HCT116 (cell line): ENCODE data around the gene JSRP1. TPM values are rescaled to one million over a fixed set of nuclear protein-coding genes. Genes with fewer than 3 reads are reported as not detected.

Experiments
- ATAC-seq: fragments of 200-7000 bp; cut with Tn5 transposase; 2 replicates; pipeline ENCODE4 v1.9.1; 2020; ENCODE audit warnings: mild to moderate bottlenecking, moderate library complexity
- BruUV-seq: library from RNA; stranded (reverse); fragments of 400-500 nt; replicated peaks from 2 replicates; lab custom pipeline; 2021; lab: Mats Ljungman, UMichigan
- CTCF ChIA-PET: fragments of 300-600 bp; sonication (Branson Sonifier 250); formaldehyde crosslinking; loops from one replicate; lab custom pipeline; 2021; ENCODE audit warnings: antibody characterized with exemption; lab: Charles Lee
- POLR2A ChIA-PET: fragments of 300-600, 350-600 bp; sonication (Branson Sonifier 250); formaldehyde crosslinking; loops from one replicate; lab custom pipeline; 2021; ENCODE audit warnings: antibody characterized with exemption; lab: Charles Lee
- RAD21 ChIA-PET, 2 experiments: fragments of 300-600 bp; sonication (Branson Sonifier 250); formaldehyde crosslinking; loops; one replicate each; lab custom pipeline; 2023; ENCODE audit warnings: low total read pairs in 2 of 2; ENCODE audit not compliant: uncharacterized antibody in 2 of 2, unreplicated experiment in 2 of 2, low non-redundant PET in 1 of 2; lab: Charles Lee
- DNase-seq: peaks from one replicate; pipeline ENCODE4 v3.0.0-alpha.2; 2010; ENCODE audit warnings: low read depth, low spot score
- H2AFZ ChIP-seq: fragments of 200-600 bp; shearing (Covaris generic), sonication (generic); 2 replicates; pipeline ENCODE4 v1.6.1; 2017; ENCODE audit warnings: low read depth, mixed run types, mixed read lengths, antibody characterized with exemption, low read length; ENCODE audit not compliant: poor library complexity, severe bottlenecking
- H3K27ac ChIP-seq: 2 replicates; pipeline ENCODE4 v1.5.1; 2012; ENCODE audit warnings: low read depth, low read length
- H3K27me3 ChIP-seq: fragments of 200-600 bp; sonication (generic); 2 replicates; pipeline ENCODE4 v1.6.1; 2016; ENCODE audit warnings: mixed run types, low read length, mixed read lengths; ENCODE audit not compliant: insufficient read depth
- H3K36me3 ChIP-seq, 2 experiments: fragments of 200-500 bp in 1 of 2; fragments of 200-600 bp in 1 of 2; sonication (Bioruptor generic) in 1 of 2; sonication (generic) in 1 of 2; 2 replicates each; pipeline versions ENCODE4 v1.5.1 to v1.6.1; 2014 to 2016; ENCODE audit warnings: low read length in 2 of 2, inconsistent platforms in 1 of 2, mixed read lengths in 1 of 2, mixed run types in 1 of 2; ENCODE audit not compliant: insufficient read depth in 2 of 2, control insufficient read depth in 1 of 2
- H3K4me1 ChIP-seq, 2 experiments: fragments of 200-600 bp in 1 of 2; sonication (generic) in 1 of 2; 2 replicates each; pipeline versions ENCODE4 v1.5.1 to v1.6.1; 2012 to 2017; ENCODE audit warnings: low read length in 2 of 2, inconsistent platforms in 1 of 2, mild to moderate bottlenecking in 1 of 2, mixed read lengths in 1 of 2, mixed run types in 1 of 2, moderate library complexity in 1 of 2; ENCODE audit not compliant: insufficient read depth in 2 of 2, control insufficient read depth in 1 of 2
- H3K4me2 ChIP-seq: fragments of 200-600 bp; sonication (generic); 2 replicates; pipeline ENCODE4 v1.6.1; 2017; ENCODE audit warnings: mixed run types, low read length, mixed read lengths
- H3K4me3 ChIP-seq, 2 experiments: fragments of 200-600 bp in 1 of 2; sonication (generic) in 1 of 2; replicated peaks in 1 of 2; 2 replicates each; pipeline ENCODE4 v1.5.1; 2011 to 2016; ENCODE audit warnings: low read length in 2 of 2, control low read depth in 1 of 2, low read depth in 1 of 2, mild to moderate bottlenecking in 1 of 2, mixed read lengths in 1 of 2, mixed run types in 1 of 2
- H3K79me2 ChIP-seq: fragments of 200-600 bp; sonication (generic); 2 replicates; pipeline ENCODE4 v1.6.1; 2017; ENCODE audit warnings: mild to moderate bottlenecking, mixed run types, low read length, moderate library complexity, mixed read lengths; ENCODE audit not compliant: insufficient read depth
- H3K9ac ChIP-seq: fragments of 200-600 bp; sonication (generic); 2 replicates; pipeline ENCODE4 v1.6.1; 2016; ENCODE audit warnings: low read length, mixed read lengths
- H3K9me2 ChIP-seq: fragments of 200-600 bp; sonication (generic), shearing (Covaris generic); 2 replicates; pipeline ENCODE4 v1.6.1; 2017; ENCODE audit warnings: mixed run types, mild to moderate bottlenecking, moderate library complexity; ENCODE audit not compliant: insufficient read depth
- H3K9me3 ChIP-seq, 2 experiments: fragments of 200-500 bp in 1 of 2; fragments of 200-600 bp in 1 of 2; sonication (Bioruptor generic) in 1 of 2; sonication (generic) in 1 of 2; 2 replicates each; pipeline ENCODE4 v1.6.1; 2014 to 2017; ENCODE audit warnings: low read length in 2 of 2, mixed read lengths in 2 of 2, inconsistent platforms in 1 of 2, low read depth in 1 of 2, mild to moderate bottlenecking in 1 of 2, mixed run types in 1 of 2, moderate library complexity in 1 of 2; ENCODE audit not compliant: control insufficient read depth in 1 of 2, insufficient read depth in 1 of 2
- H4K20me1 ChIP-seq: fragments of 200-600 bp; sonication (generic), shearing (Covaris generic); 2 replicates; pipeline ENCODE4 v1.6.1; 2017; ENCODE audit warnings: mixed run types, mild to moderate bottlenecking, moderate library complexity; ENCODE audit not compliant: insufficient read depth
- CTCF ChIP-seq, 3 experiments: fragments of 200-600 bp in 1 of 3; sonication (generic) in 1 of 3; IDR thresholded peaks in 2 of 3; conservative IDR thresholded peaks in 1 of 3; 2 replicates each; pipeline ENCODE4 v1.5.1; 2012 to 2017; ENCODE audit warnings: low read depth in 2 of 3, low read length in 2 of 3, antibody characterized with exemption in 1 of 3, borderline replicate concordance in 1 of 3, control low read depth in 1 of 3, mild to moderate bottlenecking in 1 of 3, mixed read lengths in 1 of 3, mixed run types in 1 of 3, moderate library complexity in 1 of 3; ENCODE audit not compliant: insufficient read depth in 1 of 3
- EGR1 ChIP-seq: IDR thresholded peaks from 2 replicates; pipeline ENCODE4 v1.6.1; 2012; ENCODE audit warnings: low read depth
- POLR2A ChIP-seq: IDR thresholded peaks from 2 replicates; pipeline ENCODE4 v1.7.0; 2011; ENCODE audit warnings: borderline replicate concordance; ENCODE audit not compliant: insufficient read depth, insufficient read length; ENCODE audit errors: extremely low read depth
- RAD21 ChIP-seq: IDR thresholded peaks from 2 replicates; pipeline ENCODE4 v1.6.1; 2012; ENCODE audit warnings: low read depth, mild to moderate bottlenecking
- REST ChIP-seq: IDR thresholded peaks from 2 replicates; pipeline ENCODE4 v1.6.1; 2012; ENCODE audit warnings: low read depth
- intact Hi-C: fragments of 100-400 bp; cut with micrococcal nuclease; formaldehyde crosslinking; loops from 2 replicates; pipeline ENCODE4 v1.10.0; 2022
- total RNA-seq: library from RNA; stranded (reverse); gene quantifications from one replicate; pipeline ENCODE4 v1.2.1, GENCODE V29; 2021; ENCODE audit not compliant: unreplicated experiment

The JSRP1 gene
- total RNA-seq, 1 experiment from 2014 or later, result 0.30 TPM

- CTCF ChIA-PET, result interaction anchor here (1.1 kb wide), 1 partner anchor 405 kb away, joined by 3 read pairs; no protein-coding TSS in a partner anchor
- H3K27me3 ChIP-seq, result no peaks in the 10 kb centered on the region
- no peak overlapping the region for H2AFZ ChIP-seq
- H3K79me2 ChIP-seq, result peaks cover 35% of the 10 kb centered on the region
- RAD21 ChIA-PET, result no interaction called here
- H3K4me1 ChIP-seq, result peaks cover 3 to 17% of the 10 kb centered on the region in 2 experiments; a peak in 2 of 4 replicates
- POLR2A ChIA-PET, result no interaction called here
- H3K27ac ChIP-seq, result peak overlapping the region; percentile 42; the same call in 1 of the 2 replicates
- TF ChIP-seq CTCF (IDR thresholded peaks at IDR 0.05 in 2 of 3, conservative IDR thresholded peaks at IDR 0.05 in 1 of 3; ENCODE audit: borderline replicate concordance in 1 of 3, insufficient read depth in 1 of 3, low read depth in 2 of 3, low read length in 2 of 3), result peak in 2 of 3 experiments; percentile 20 to 25; a peak in 3 of 6 replicates
- TF ChIP-seq REST, result no peak
- peak; percentile 7 for TF ChIP-seq POLR2A
- TF ChIP-seq EGR1, result no peak
- 0 out of 2 replicates have a peak, but pooled peaks have one; percentile 11 for TF ChIP-seq RAD21
- ATAC-seq (peak; percentile 41), DNase-seq (no peak)
- H3K4me2 ChIP-seq, result no peak overlapping the region
- H4K20me1 ChIP-seq, result no peaks in the 10 kb centered on the region; the same call in 1 of the 2 replicates
- H3K9me2 ChIP-seq, result no peaks in the 10 kb centered on the region
- no peak overlapping the region for H3K4me3 ChIP-seq
- no peaks in the 10 kb centered on the region for H3K9me3 ChIP-seq
- H3K9ac ChIP-seq, result no peak overlapping the region
- intact Hi-C loops, result no loop called here
- BruUV-seq, result no TSS peak
- H3K36me3 ChIP-seq, result peaks cover 5 to 20% of the 10 kb centered on the region in 2 experiments; a peak in 2 of 4 replicates
These were observed 24.5 kb downstream of the JSRP1 start for GRCh38 chr19:2231621-2232221.
